ENCODE results near the gene SIRPG. TPM values are rescaled to one million over a fixed set of nuclear protein-coding genes. Genes with fewer than 3 reads are reported as not detected.

The SIRPG gene
- polyA plus RNA-seq, 1 donor from 2014 or later: 3.2 TPM

DNA sequence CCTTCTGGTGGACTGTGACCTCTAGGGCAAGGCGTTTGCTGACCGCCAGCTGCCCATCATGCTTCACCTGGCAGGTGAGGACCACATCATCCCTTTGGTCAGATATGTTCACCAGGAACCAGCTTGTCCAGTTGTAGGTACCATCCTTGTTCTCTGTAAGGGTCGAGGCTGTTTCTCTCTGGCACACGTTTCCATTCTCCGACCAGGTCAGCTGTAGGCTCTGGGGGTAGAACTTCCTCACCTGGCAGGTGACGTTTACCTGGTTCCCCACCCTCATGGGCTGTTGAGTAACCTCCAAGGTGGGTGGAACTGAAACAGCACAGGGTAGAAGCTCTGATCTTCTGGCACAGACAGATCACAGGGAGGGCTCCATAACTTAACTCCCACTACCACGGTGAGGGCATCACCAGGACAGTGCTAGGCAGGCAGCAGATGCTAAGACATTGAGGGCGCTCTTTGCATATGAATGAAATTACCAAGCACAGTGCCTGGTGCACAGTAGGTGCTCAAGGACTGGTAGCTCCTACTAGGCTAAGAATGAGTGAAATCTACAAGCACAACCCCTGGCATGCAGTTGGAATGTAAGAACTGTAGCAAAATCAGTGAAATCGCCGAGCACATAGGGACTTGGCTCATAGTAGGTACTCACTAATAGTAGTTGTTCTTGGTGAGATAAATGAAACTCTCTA, 22.1 kb downstream of the SIRPG start:
- Mint-ChIP-seq H3K9me3 (peaks cover 0 to 2% (median 0%) of the 10 kb centered on the region in 3 donors), H3K27me3 (peaks cover 2% of the 10 kb centered on the region), H3K4me3 (no peak overlapping the region), H3K36me3 (peaks cover 4% of the 10 kb centered on the region), H3K4me1 (peaks cover 9 to 26% (median 14%) of the 10 kb centered on the region in 3 donors), H3K27ac (no peak overlapping the region)

- Mint-ChIP-seq H3K36me3 (peaks cover 2% of the 10 kb centered on the region), H3K4me1 (peaks cover 0 to 14% (median 14%) of the 10 kb centered on the region in 3 donors), H3K4me3 (no peak overlapping the region), H3K27me3 (peaks cover 2% of the 10 kb centered on the region), H3K9me3 (no peaks in the 10 kb centered on the region), H3K27ac (peak overlapping the region in 1 of 3 donors; percentile 19)
Measured at GRCh38 chr20:1633535-1633934, 24.0 kb downstream of the SIRPG start.

DNA sequence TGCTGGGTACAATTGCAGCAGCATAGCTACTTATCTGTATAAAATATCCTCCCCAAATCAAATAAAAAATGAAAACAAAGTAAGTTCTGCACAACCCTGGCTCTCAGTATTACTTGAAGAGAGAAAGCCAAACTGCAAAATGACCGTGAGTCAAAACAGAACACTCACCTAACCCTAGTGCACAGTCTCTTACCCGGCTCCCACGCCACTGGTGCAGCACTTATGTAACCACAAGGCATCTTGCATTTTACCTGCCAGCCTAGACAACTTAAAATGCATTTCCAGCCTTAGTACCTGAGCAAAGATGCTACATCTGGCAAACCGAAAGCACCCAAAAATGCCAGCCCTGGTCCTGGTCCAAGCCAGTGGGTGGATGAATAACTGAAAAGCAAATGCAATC, 25.4 kb downstream of the SIRPG start:
- Mint-ChIP-seq H3K27ac (no peak overlapping the region), H3K36me3 (peaks cover 2% of the 10 kb centered on the region), H3K4me3 (peak overlapping the region in 2 of 4 donors; percentile 1 to 8), H3K27me3 (peaks cover 4% of the 10 kb centered on the region), H3K4me1 (peaks cover 0 to 14% (median 14%) of the 10 kb centered on the region in 3 donors), H3K9me3 (no peaks in the 10 kb centered on the region)

GRCh38 chr20:1631309-1632151, 26.0 kb downstream of the SIRPG start:
- H3K4me1 Mint-ChIP-seq: peaks cover 0 to 14% (median 14%) of the 10 kb centered on the region in 3 donors
- no peaks in the 10 kb centered on the region for H3K9me3 Mint-ChIP-seq
- H3K36me3 Mint-ChIP-seq: peaks cover 2% of the 10 kb centered on the region
- peak overlapping the region in 1 of 4 donors; percentile 1 for H3K4me3 Mint-ChIP-seq
- H3K27me3 Mint-ChIP-seq: peaks cover 4% of the 10 kb centered on the region
- H3K27ac Mint-ChIP-seq: no peak overlapping the region

GRCh38 chr20:1630186-1630585, 27.4 kb downstream of the SIRPG start:
- Mint-ChIP-seq H3K4me1 (peaks cover 0 to 20% (median 17%) of the 10 kb centered on the region in 3 donors), H3K36me3 (peaks cover 2% of the 10 kb centered on the region), H3K27ac (no peak overlapping the region), H3K9me3 (no peaks in the 10 kb centered on the region), H3K27me3 (peaks cover 4% of the 10 kb centered on the region), H3K4me3 (no peak overlapping the region)

GRCh38 chr20:1629321-1629720, 28.3 kb downstream of the SIRPG start:
- peaks cover 2% of the 10 kb centered on the region for H3K36me3 Mint-ChIP-seq
- no peak overlapping the region for H3K27ac Mint-ChIP-seq
- no peaks in the 10 kb centered on the region for H3K9me3 Mint-ChIP-seq
- no peak overlapping the region for H3K4me3 Mint-ChIP-seq
- H3K27me3 Mint-ChIP-seq: peaks cover 4% of the 10 kb centered on the region
- peaks cover 5 to 25% (median 25%) of the 10 kb centered on the region in 3 donors for H3K4me1 Mint-ChIP-seq

DNA sequence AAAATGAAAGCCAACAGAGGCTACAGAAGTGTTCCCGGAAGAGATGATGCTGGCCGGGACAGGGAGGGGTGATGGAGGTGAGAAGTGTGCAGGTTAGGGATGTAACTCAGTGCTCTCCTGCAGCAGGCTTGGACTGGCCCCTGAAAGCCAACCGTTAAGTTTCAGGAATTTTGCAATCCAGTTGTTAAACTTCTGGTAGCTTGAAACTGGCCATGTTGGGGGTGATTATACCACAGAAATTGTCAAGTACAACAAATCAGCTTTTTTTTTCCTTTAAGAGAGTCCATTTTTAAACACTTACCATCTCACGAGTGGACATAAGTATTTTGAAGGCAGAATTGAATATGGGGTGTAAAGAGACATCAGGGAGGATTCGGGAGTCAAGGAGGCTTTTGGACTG, 29.0 kb downstream of the SIRPG start:
- peaks cover 10 to 30% (median 29%) of the 10 kb centered on the region in 3 donors for H3K4me1 Mint-ChIP-seq
- no peak overlapping the region for H3K27ac Mint-ChIP-seq
- no peak overlapping the region for H3K4me3 Mint-ChIP-seq
- peaks cover 4% of the 10 kb centered on the region for H3K27me3 Mint-ChIP-seq
- peaks cover 2% of the 10 kb centered on the region for H3K36me3 Mint-ChIP-seq
- no peaks in the 10 kb centered on the region for H3K9me3 Mint-ChIP-seq

- Mint-ChIP-seq H3K4me3 (no peak overlapping the region), H3K4me1 (peaks cover 21 to 39% (median 32%) of the 10 kb centered on the region in 3 donors), H3K27ac (no peak overlapping the region), H3K27me3 (peaks cover 4% of the 10 kb centered on the region), H3K9me3 (peaks cover 0 to 2% (median 0%) of the 10 kb centered on the region in 3 donors), H3K36me3 (no peaks in the 10 kb centered on the region)
Measured at GRCh38 chr20:1627200-1627550, 30.4 kb downstream of the SIRPG start.

DNA sequence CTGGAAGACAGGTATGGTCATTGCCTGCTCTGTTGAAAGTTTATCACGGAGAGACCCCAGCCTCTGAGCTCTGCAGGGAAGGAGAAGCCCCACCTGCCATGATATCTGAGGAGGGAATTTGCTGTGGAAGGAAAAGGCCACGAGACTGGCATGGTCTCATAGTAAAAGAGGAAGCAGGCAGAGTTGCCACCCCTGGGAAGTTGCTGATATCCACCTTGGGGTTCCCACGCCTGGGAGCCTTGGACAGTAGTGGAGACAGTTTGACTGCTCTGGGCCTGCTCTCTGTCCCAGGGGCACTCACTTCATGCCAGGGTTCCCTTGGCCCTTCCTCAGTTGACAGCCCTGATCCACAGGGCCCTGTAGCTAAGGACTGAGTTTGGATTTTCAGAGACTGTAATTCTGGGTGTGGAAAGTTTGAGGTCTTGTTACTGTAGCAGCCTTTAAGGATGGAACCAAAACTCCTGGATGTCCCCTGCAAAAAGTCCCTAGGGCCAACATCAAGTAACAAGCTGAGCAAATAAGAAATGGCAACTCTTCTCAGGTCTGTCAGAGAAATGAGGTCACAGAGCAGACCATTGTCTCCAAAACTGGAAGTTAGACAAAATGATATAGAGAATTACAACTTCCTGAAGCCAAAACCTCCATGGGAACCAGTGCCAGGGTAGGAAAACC, 30.9 kb downstream of the SIRPG start:
- peak overlapping the region in 1 of 4 donors; percentile 44 for H3K4me3 Mint-ChIP-seq
- H3K36me3 Mint-ChIP-seq: no peaks in the 10 kb centered on the region
- H3K27ac Mint-ChIP-seq: peak overlapping the region in 1 of 3 donors; percentile 80

GRCh38 chr20:1625083-1625690, 32.4 kb downstream of the SIRPG start:
- Mint-ChIP-seq H3K27me3 (peaks cover 2% of the 10 kb centered on the region), H3K27ac (no peak overlapping the region), H3K4me3 (no peak overlapping the region), H3K36me3 (no peaks in the 10 kb centered on the region), H3K9me3 (peaks cover 0 to 2% (median 0%) of the 10 kb centered on the region in 3 donors), H3K4me1 (peaks cover 30 to 44% (median 38%) of the 10 kb centered on the region in 3 donors)

More for the DNA sequence above, 30.9 kb downstream of the SIRPG start:
- peaks cover 22 to 37% (median 29%) of the 10 kb centered on the region in 3 donors for H3K4me1 Mint-ChIP-seq
- H3K9me3 Mint-ChIP-seq: peaks cover 0 to 2% (median 0%) of the 10 kb centered on the region in 3 donors
- H3K27me3 Mint-ChIP-seq: peaks cover 2% of the 10 kb centered on the region

DNA sequence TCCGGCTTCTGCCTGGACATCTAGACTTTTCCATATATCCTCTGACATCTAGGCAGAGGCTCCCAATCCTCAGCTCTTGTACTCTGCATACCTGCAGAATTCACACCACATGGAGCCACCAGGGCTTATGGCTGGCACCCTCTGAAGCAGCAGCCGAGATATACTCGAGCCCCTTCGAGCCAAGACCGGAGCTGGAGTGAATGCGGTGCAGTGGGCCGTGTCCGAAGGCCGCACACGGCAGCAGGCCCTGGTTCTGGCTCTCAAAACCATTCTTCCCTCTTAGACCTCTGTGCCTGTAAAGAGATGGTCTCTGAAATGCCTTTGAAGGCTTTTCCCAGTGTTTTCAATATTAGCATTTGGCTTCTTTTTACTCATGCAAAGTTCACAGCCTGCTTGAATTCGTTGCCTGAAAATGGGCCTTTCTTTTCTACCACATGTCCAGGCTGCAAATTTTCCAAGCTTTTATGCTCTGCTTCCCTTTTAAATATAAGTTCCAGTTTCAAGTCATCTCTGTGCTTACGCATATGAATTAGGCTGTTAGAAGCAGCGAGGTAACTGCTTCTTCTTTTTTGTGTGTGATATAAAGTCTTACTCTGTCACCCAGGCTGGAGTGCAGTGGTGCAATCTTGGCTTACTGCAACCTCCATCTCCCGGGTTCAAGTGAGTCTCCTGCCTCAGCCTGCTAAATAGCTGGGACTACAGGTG, 33.9 kb downstream of the SIRPG start:
- Mint-ChIP-seq H3K27ac (peak overlapping the region in 2 of 3 donors; percentile 80 to 86), H3K9me3 (peaks cover 0 to 2% (median 0%) of the 10 kb centered on the region in 3 donors), H3K4me1 (peaks cover 40 to 52% (median 51%) of the 10 kb centered on the region in 3 donors), H3K27me3 (peaks cover 2% of the 10 kb centered on the region), H3K36me3 (no peaks in the 10 kb centered on the region), H3K4me3 (peak overlapping the region in 3 of 4 donors; percentile 9 to 68 (median 63))

DNA sequence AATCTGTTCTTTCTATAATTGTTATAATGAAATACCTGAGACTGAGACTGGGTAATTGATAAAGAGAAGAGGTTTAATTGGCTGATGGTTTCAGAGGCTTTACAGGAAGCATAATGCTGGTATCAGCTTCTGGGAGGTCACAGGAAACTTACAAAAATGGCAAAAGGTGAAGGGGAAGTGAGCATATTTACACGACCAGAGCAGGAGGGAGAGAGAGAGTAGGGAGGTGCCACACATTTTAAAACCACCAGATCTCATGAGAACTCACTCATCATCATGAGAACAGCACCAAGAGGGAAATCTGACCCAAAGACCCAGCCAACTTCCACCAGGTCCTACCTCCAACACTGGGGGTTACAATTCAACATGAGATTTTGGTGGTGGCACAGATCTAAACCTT, 35.1 kb downstream of the SIRPG start:
- Mint-ChIP-seq H3K27ac (peak overlapping the region; percentile 6 to 92 (median 8)), H3K27me3 (no peaks in the 10 kb centered on the region), H3K4me1 (peaks cover 40 to 58% (median 55%) of the 10 kb centered on the region in 3 donors), H3K9me3 (peaks cover 0 to 3% (median 0%) of the 10 kb centered on the region in 3 donors), H3K4me3 (peak overlapping the region; percentile 3 to 28 (median 13)), H3K36me3 (no peaks in the 10 kb centered on the region)

DNA sequence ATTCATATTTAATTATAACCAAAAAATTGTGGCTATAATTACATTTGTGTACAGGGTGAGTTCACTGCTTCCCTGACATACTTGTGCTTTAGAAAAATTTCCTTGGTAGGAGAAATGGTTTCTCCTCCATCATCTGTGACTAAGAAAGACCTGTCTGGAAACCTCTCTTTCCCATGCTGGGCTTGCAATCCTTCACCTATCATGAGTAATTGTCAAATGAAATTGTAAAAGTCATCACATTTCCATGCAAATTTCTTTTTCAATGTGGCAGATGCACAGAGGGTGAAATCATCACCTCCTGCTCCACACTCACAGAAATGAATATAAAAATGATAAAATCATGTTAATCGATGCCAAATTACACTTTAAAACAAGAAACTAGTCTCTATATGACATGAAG, 36.3 kb downstream of the SIRPG start:
- Mint-ChIP-seq H3K9me3 (peaks cover 0 to 3% (median 0%) of the 10 kb centered on the region in 3 donors), H3K36me3 (no peaks in the 10 kb centered on the region), H3K27me3 (no peaks in the 10 kb centered on the region), H3K4me3 (no peak overlapping the region), H3K27ac (no peak overlapping the region), H3K4me1 (peaks cover 48 to 69% (median 67%) of the 10 kb centered on the region in 3 donors)
